Testis (tissue), 2 donors: ENCODE results near the gene ABCC3.

ENCODE experiments used
- POLR2A ChIP-seq: fragments of 450-650 bp; IDR thresholded peaks from one replicate; pipeline ENCODE4 v1.6.1; 2017; ENCODE audit warnings: antibody characterized with exemption, mild to moderate bottlenecking, moderate library complexity
- TF ChIP-seq, protein P1 (sequence below), 3 experiments: fragments of 450-650 bp in 2 of 3; fragments of 200-600 bp in 1 of 3; sonication (generic) in 1 of 3; IDR thresholded peaks; one replicate each; pipeline ENCODE4 v1.5.1; 2016 to 2019; ENCODE audit warnings: antibody characterized with exemption in 3 of 3, mild to moderate bottlenecking in 2 of 3, moderate library complexity in 1 of 3

DNA sequence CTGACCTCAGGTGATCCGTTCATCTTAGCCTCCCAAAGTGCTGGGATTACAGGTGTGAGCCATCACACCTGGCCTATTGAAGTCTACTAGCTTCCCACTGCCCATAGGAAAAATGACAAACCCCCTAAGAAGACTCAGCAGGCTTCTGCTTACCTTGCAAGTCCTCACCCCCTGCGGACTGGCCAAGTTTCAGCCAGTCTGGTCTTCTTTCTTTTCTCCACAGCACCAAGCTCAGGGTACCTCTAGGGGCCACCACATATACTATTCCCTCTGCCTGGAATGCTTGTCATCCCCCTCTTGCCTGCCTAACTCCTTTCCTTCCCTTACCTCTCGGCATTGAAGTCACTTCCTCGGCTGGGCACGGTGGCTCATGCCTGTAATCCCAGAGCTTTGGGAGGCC, 31.2 kb downstream of the ABCC3 start:
- TF ChIP-seq, protein P1, sequence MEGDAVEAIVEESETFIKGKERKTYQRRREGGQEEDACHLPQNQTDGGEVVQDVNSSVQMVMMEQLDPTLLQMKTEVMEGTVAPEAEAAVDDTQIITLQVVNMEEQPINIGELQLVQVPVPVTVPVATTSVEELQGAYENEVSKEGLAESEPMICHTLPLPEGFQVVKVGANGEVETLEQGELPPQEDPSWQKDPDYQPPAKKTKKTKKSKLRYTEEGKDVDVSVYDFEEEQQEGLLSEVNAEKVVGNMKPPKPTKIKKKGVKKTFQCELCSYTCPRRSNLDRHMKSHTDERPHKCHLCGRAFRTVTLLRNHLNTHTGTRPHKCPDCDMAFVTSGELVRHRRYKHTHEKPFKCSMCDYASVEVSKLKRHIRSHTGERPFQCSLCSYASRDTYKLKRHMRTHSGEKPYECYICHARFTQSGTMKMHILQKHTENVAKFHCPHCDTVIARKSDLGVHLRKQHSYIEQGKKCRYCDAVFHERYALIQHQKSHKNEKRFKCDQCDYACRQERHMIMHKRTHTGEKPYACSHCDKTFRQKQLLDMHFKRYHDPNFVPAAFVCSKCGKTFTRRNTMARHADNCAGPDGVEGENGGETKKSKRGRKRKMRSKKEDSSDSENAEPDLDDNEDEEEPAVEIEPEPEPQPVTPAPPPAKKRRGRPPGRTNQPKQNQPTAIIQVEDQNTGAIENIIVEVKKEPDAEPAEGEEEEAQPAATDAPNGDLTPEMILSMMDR (IDR thresholded peaks at IDR 0.05) = no peak
- TF ChIP-seq POLR2A = no peak
